GM19238 (cell line): ENCODE measurements around the gene RNU1-3.
"Not testable (repeated sequence)": the region's sequence is repeated elsewhere in the genome, so short reads cannot be mapped to it uniquely, and the experiment has no call there.

Experiments used
- DNase-seq: peaks from one replicate; pipeline ENCODE4 v3.0.0; 2011; ENCODE audit warnings: low spot score; ENCODE audit not compliant: insufficient read length

RNU1-3 gene

GRCh38 chr1:16621300-16621658 is 45.5 kb downstream of the RNU1-3 start:
- no peak for DNase-seq

- DNase-seq: not testable (repeated sequence)
Measured at GRCh38 chr1:16619803-16620501, 46.8 kb downstream of the RNU1-3 start.

- no peak for DNase-seq
Measured at GRCh38 chr1:16618719-16619118, 48.0 kb downstream of the RNU1-3 start.

DNA sequence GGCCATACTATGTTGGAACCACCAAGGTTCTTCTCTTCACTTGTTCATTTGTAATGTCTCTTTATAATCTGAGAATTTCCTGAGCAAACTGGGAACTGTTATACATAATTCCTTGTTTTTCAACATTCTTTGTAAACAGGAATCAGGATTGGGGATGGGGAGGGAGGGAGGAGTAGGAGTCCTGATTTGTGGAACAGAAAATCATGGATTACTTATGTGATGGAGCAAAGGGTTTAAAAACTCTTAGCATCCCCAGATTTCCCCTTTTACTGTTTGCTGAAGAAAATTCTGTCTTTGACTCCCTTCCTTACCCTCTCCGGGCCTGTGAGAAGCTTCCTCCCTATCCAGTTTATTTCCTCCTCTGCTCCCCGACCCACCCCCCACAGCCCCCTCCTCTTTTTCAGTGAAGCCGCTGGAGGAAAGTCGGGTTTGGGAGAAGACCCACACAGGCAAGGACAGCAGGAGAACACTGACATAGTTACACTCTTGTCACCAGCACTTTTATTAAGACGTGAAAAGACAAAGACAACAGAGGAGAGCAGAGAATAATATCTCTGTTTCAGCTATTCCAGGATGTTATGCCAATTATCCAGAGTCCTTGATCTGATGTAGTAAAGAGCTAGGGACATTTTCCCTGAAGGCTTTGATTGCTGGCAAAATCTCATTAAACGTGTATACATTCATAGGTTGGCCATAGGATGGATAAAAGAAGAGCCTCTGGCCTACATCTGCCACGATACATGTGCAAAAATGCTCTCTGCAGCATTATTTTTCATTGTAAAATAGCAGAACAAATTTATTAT is 48.8 kb downstream of the RNU1-3 start:
- DNase-seq: no peak

GRCh38 chr1:16617114-16617631 is 49.6 kb downstream of the RNU1-3 start:
- DNase-seq: no peak
